Esophagus (tissue), 2 donors: ENCODE results near the gene NDUFA12. TPM values are rescaled to one million over a fixed set of nuclear protein-coding genes. Genes with fewer than 3 reads are reported as not detected.

Source experiments
- H3K27ac ChIP-seq, 2 donors: one replicate each; pipeline ENCODE4 v1.5.1; 2013; ENCODE audit warnings: low read depth in 2 of 2, mild to moderate bottlenecking in 2 of 2, inconsistent platforms in 1 of 2, low read length in 1 of 2, moderate library complexity in 1 of 2
- H3K27me3 ChIP-seq, 2 donors: one replicate each; pipeline ENCODE4 v1.6.1; 2013; ENCODE audit warnings: low read length in 2 of 2, control low read depth in 1 of 2, mild to moderate bottlenecking in 1 of 2; ENCODE audit not compliant: insufficient read depth in 2 of 2, control insufficient read depth in 1 of 2
- H3K36me3 ChIP-seq, 2 donors: one replicate each; pipeline ENCODE4 v1.6.1; 2013; ENCODE audit warnings: low read length in 1 of 2; ENCODE audit not compliant: control insufficient read depth in 2 of 2, insufficient read depth in 2 of 2
- H3K4me1 ChIP-seq, 2 donors: one replicate each; pipeline ENCODE4 v1.6.1; 2013; ENCODE audit warnings: low read length in 1 of 2; ENCODE audit not compliant: control insufficient read depth in 2 of 2, insufficient read depth in 2 of 2
- H3K4me3 ChIP-seq, 2 donors: one replicate each; pipeline ENCODE4 v1.5.1; 2013; ENCODE audit warnings: low read length in 2 of 2, mild to moderate bottlenecking in 2 of 2, low read depth in 1 of 2, moderate library complexity in 1 of 2
- H3K9me3 ChIP-seq, 2 donors: one replicate each; pipeline ENCODE4 v1.6.1; 2013; ENCODE audit warnings: mild to moderate bottlenecking in 2 of 2, low read depth in 1 of 2, low read length in 1 of 2, moderate library complexity in 1 of 2; ENCODE audit not compliant: control insufficient read depth in 2 of 2, insufficient read depth in 1 of 2
- WGBS, 2 donors: extraction: QIAGEN DNeasy Blood & Tissue Kit; methylation state at CpG; one replicate each; pipeline ENCODE4 v1.1.7; 2013; 5-methylcytosine and 5-hydroxymethylcytosine counted together
- polyA plus RNA-seq, 2 donors: library from polyadenylated mRNA; stranded (reverse); fragments of 200-250 nt; gene quantifications; one replicate each; pipeline ENCODE4 v1.2.3, GENCODE V29; 2013
- donor health status: healthy with polysubstance abuse.
- donor health status: Bipolar disorder and iron deficiency.

NDUFA12 gene
- polyA plus RNA-seq, 2 donors: 76.3 to 115 TPM

DNA sequence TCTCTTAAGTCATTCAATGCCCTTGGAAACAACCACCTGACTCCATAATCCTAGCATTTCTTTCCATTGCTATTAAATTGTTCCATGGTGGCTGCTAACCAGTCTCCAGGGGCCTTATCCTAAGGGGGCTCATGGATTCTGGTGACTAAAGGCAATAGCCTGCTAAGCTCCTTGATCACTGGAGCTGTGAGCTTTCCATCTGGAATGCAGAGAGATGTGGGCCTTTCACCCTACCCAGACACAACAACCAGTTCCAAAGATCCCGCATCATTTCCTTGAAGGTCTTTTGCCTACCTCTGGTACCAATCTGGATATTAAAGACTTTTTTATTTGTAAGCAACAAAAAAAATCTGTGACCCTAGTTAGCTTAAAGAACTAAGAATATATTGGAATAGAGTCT, 32.9 kb downstream of the NDUFA12 start:
- no peaks in the 10 kb centered on the region for H3K4me1 ChIP-seq
- H3K9me3 ChIP-seq: no peaks in the 10 kb centered on the region
- no peaks in the 10 kb centered on the region for H3K27me3 ChIP-seq
- no peak overlapping the region for H3K4me3 ChIP-seq
- WGBS, 2 donors: 99 to 100% methylated on average over 1 of the region's 1 CpG
- H3K36me3 ChIP-seq: peaks cover 0 to 4% of the 10 kb centered on the region in 2 donors
- H3K27ac ChIP-seq: no peak overlapping the region

DNA sequence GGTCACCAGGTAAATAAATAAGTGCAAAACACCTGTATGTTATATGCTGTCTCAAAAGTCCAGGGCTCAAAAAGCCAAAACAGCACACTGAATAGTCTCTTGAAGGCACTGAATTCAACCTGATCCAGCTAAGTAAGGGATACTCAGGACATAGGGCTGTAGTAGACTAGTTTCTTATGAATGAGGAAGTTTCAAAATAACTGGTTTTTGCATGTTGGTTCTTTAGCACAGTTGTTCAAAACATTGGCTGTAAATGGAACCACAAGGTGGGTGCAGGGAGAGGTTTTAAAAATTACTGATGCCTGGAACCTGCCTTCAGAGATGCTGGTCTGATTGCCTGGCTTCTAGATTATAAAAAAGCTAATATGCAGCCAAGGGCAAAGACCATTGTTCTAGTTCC, 34.1 kb downstream of the NDUFA12 start:
- H3K4me1 ChIP-seq: no peaks in the 10 kb centered on the region

DNA sequence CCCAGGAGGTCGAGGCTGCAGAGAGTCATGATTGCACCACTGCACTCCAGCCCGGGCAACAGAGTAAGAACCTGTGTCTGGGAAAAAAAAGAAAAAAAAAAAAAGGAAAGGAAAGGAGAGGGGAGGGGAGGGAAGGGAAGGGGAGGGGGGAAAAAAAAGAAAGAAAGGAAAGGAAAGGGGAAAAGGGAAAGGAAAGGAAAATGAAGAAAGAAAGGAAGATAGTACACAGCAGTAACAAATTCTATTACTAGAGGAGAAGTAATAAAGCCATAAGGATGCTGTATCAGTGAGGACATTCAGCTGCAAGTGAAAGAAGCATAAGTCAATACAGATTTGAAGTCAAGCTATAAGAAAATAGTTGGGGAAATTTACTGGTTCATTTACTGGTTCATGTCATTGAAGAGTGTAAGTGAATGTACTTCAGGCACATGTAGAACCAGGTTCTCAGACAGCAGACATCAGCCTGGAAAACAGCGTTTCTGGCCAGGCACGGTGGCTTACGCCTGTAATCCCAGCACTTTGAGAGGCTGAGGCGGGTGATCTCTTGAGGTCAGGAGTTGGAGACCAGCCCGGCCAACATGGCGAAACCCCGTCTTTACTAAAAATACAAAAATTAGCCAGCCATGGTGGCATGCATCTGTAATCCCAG, 37.4 kb downstream of the NDUFA12 start:
- no peak overlapping the region for H3K4me3 ChIP-seq
- WGBS, 2 donors: 94 to 95% methylated on average over 9 of the region's 9 CpGs
- H3K9me3 ChIP-seq: no peaks in the 10 kb centered on the region
- H3K27me3 ChIP-seq: no peaks in the 10 kb centered on the region
- peaks cover 0 to 3% of the 10 kb centered on the region in 2 donors for H3K36me3 ChIP-seq
- no peaks in the 10 kb centered on the region for H3K4me1 ChIP-seq
- H3K27ac ChIP-seq: no peak overlapping the region

More for the DNA sequence above, 34.1 kb downstream of the NDUFA12 start:
- H3K27me3 ChIP-seq: no peaks in the 10 kb centered on the region
- no peak overlapping the region for H3K27ac ChIP-seq
- no peaks in the 10 kb centered on the region for H3K9me3 ChIP-seq
- H3K4me3 ChIP-seq: no peak overlapping the region
- peaks cover 0 to 4% of the 10 kb centered on the region in 2 donors for H3K36me3 ChIP-seq

DNA sequence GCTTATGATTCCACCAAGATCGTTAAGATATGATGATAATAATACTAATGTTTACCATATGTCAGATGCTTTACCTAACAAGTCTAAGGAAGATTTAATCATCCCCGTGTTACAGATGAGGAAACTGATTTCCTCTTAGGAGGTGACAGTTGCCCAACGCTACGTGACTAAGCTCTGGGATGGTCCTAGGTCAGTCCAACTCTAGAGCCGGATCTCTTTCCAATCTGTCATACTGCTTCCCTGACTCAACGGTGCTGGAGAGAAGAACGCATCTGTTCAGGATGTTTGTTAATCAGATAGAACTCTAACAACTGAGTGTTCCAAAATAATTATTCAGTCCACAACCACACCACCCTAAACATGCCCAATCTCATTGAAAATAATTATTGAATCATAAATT, 39.8 kb downstream of the NDUFA12 start:
- Histone ChIP-seq H3K4me1 (no peaks in the 10 kb centered on the region), H3K4me3 (no peak overlapping the region), H3K9me3 (no peaks in the 10 kb centered on the region), H3K27ac (no peak overlapping the region), H3K27me3 (peaks cover 0 to 4% of the 10 kb centered on the region in 2 donors), H3K36me3 (no peaks in the 10 kb centered on the region)
- 85 to 86% methylated on average over 7 of the region's 7 CpGs for WGBS, 2 donors

DNA sequence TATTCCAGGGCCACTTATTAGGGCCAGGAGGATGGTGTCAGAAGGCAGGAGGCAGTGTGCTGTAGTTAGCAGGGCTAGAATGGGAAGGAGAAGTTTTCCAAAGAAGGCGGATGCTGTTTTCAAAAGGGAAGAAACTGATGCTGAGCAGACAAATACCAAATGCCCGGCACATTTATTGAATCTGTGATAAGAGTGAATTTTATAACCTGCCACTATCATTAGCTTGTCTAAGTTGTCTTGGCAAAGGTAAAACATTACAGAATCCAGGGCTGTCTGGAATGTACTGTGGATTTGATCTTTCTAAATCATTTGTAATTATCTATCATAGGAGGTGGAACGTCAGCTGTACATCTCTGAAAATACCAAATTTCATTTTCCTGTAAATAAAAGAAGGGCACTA, 40.8 kb downstream of the NDUFA12 start:
- Histone ChIP-seq H3K4me3 (no peak overlapping the region), H3K27ac (no peak overlapping the region), H3K27me3 (peaks cover 0 to 4% of the 10 kb centered on the region in 2 donors), H3K9me3 (no peaks in the 10 kb centered on the region), H3K36me3 (no peaks in the 10 kb centered on the region), H3K4me1 (no peaks in the 10 kb centered on the region)
- 75 to 89% methylated on average over 3 of the region's 3 CpGs for WGBS, 2 donors

DNA sequence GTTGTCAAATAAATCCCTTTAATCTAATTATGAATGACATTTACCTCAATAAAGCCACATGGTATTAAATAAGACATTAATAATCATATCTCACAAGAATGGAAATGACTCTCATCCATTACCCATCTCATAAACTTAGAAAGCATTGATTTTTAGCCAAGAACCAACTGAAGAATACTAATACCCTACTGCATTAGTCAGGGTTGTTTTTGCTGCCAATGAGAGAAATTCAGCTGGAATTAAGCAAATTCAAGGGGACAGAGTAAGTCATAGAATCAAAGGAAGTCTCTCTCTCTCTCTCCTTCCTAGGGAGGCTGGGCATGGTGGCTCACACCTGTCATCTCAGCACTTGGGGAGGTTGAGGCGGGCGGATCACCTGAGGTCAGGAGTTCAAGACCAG, 41.6 kb downstream of the NDUFA12 start:
- no peak overlapping the region for H3K4me3 ChIP-seq
- H3K4me1 ChIP-seq: no peaks in the 10 kb centered on the region
- H3K27me3 ChIP-seq: peaks cover 0 to 4% of the 10 kb centered on the region in 2 donors
- H3K9me3 ChIP-seq: no peaks in the 10 kb centered on the region
- no peaks in the 10 kb centered on the region for H3K36me3 ChIP-seq
- H3K27ac ChIP-seq: no peak overlapping the region
- WGBS, 2 donors: 86 to 95% methylated on average over 2 of the region's 2 CpGs

DNA sequence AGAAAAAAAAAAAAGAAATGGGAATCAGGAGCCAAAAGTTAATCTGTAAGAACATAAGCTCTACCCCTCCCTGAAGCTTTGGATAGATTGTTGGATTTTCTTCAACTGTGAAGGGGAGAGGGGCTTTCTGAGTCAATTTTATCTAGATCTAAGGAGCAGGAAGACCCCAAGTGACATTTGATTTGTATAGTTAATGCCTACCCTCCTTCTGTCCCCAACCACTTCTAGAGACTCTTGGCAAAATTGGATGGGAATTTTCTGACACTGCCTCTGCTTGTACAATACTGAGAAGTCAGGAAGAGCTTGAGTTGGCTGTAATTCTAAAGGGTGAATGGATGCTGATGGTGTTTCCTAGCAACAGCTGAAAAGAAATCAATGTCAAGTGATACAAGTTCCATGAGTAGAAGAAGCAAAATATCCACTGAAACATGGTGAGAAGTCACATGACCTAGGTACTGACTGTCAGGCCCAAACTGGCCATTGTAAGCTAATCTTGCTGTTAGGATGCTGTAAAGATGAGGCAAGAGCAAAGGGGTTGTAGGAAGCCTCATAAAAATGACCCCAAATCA, 42.2 kb downstream of the NDUFA12 start:
- H3K36me3 ChIP-seq: no peaks in the 10 kb centered on the region
- peaks cover 0 to 4% of the 10 kb centered on the region in 2 donors for H3K27me3 ChIP-seq
- H3K4me3 ChIP-seq: no peak overlapping the region
- no peaks in the 10 kb centered on the region for H3K4me1 ChIP-seq
- no peaks in the 10 kb centered on the region for H3K9me3 ChIP-seq
- no peak overlapping the region for H3K27ac ChIP-seq

DNA sequence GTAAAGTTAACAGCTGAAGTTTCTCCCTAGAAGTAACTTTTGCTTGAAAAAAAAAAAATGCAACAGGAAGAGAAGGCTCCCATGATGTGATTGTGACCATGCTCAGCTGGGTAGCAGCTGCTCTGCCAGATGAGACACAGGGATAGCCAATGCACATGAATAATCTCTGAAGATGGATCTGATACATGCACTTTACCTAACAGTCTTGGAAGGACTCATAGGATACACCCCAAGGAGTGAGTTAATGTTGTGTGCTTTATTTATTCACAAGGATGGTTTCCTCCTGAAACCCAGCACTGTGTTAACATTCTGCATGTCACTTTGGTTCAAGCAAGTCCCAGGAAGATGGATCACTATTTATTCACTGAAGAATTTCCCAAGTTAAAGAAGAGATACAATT, 46.5 kb downstream of the NDUFA12 start:
- Histone ChIP-seq H3K27ac (no peak overlapping the region), H3K4me1 (peaks cover 0 to 10% of the 10 kb centered on the region in 2 donors), H3K27me3 (peaks cover 0 to 4% of the 10 kb centered on the region in 2 donors), H3K9me3 (no peaks in the 10 kb centered on the region), H3K4me3 (no peak overlapping the region), H3K36me3 (no peaks in the 10 kb centered on the region)

- H3K4me1 ChIP-seq: peaks cover 0 to 10% of the 10 kb centered on the region in 2 donors
- H3K4me3 ChIP-seq: no peak overlapping the region
- H3K27me3 ChIP-seq: peaks cover 0 to 4% of the 10 kb centered on the region in 2 donors
- no peak overlapping the region for H3K27ac ChIP-seq
- H3K36me3 ChIP-seq: no peaks in the 10 kb centered on the region
- WGBS, 2 donors: 82 to 84% methylated on average over 10 of the region's 10 CpGs
- H3K9me3 ChIP-seq: no peaks in the 10 kb centered on the region
Observed at GRCh38 chr12:94954948-94955592, 48.4 kb downstream of the NDUFA12 start.
